ENCODE measurements around the gene ALK.

DNA sequence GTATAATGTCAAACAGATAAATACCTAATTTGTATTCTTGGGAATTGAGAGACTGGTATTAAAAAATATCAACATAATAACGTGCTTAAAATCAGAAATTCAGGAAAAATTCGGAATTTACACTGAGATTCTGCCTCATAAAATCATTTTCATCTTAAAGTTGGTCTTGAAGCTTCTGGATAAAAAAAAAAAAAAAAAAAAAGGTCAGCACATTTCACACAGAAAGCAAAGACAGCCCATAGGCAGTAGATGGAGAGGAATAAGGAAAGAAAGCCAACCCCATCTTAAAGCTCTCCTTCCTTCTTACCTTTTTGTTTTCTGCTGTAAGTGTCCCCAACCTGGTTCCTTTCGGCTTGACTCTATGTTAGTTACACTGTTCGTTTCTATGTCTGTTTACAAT is 41.5 kb upstream of the ALK start:
- TF ChIP-seq CTCF (conservative IDR thresholded peaks at IDR 0.05; ENCODE audit: low read depth, low read length) (no peak), EZH2 (IDR thresholded peaks at IDR 0.05; ENCODE audit: low read length, unreplicated experiment) (no peak), EZH2phosphoT487 (IDR thresholded peaks at IDR 0.05; ENCODE audit: borderline replicate concordance, low read length) (no peak)
